DMS79 treated with DMSO at 0.1 percent for 48 hours (cell line): ENCODE measurements around the gene LIN9.
"Not testable (repeated sequence)": the region's sequence is repeated elsewhere in the genome, so short reads cannot be mapped to it uniquely, and the experiment has no call there.

ENCODE experiments used
- DNase-seq: peaks from one replicate; lab custom pipeline; 2025; lab: John Stamatoyannopoulos, UW

LIN9 gene

GRCh38 chr1:226274138-226274537, 34.8 kb downstream of the LIN9 start:
- DNase-seq: no peak

GRCh38 chr1:226272233-226272902, 36.6 kb downstream of the LIN9 start:
- not testable (repeated sequence) for DNase-seq

GRCh38 chr1:226268421-226269124, 40.4 kb downstream of the LIN9 start:
- no peak for DNase-seq

- no peak for DNase-seq
Observed at GRCh38 chr1:226261818-226262217, 47.1 kb downstream of the LIN9 start.

- no peak for DNase-seq
Observed at GRCh38 chr1:226255380-226255779, 53.6 kb downstream of the LIN9 start.

- DNase-seq: no peak
Observed at GRCh38 chr1:226253933-226254332, 55.0 kb downstream of the LIN9 start.

GRCh38 chr1:226252841-226253240, 56.1 kb downstream of the LIN9 start:
- not testable (repeated sequence) for DNase-seq

GRCh38 chr1:226250511-226250910, 58.5 kb downstream of the LIN9 start:
- DNase-seq: no peak

- no peak for DNase-seq
Observed at GRCh38 chr1:226248796-226249195, 60.2 kb downstream of the LIN9 start.

GRCh38 chr1:226248091-226248490, 60.9 kb downstream of the LIN9 start:
- DNase-seq: no peak

- no peak for DNase-seq
Observed at GRCh38 chr1:226239421-226239820, 69.5 kb downstream of the LIN9 start.

GRCh38 chr1:226236826-226237225, 72.1 kb downstream of the LIN9 start:
- no peak for DNase-seq

GRCh38 chr1:226233806-226234205, 75.2 kb downstream of the LIN9 start:
- DNase-seq: no peak

- no peak for DNase-seq
Observed at GRCh38 chr1:226233293-226233692, 75.7 kb downstream of the LIN9 start.

GRCh38 chr1:226226601-226227000, 82.4 kb downstream of the LIN9 start:
- no peak for DNase-seq

GRCh38 chr1:226223786-226224244, 85.1 kb downstream of the LIN9 start:
- peak; percentile 54 for DNase-seq

GRCh38 chr1:226223157-226223785, 85.7 kb downstream of the LIN9 start, which contains the start of gene MIXL1:
Gene MIXL1, plus strand, starts transcription at chr1:226223664. Its CDS starts 18 bp downstream, at chr1:226223682.
- peak; percentile 17 for DNase-seq

GRCh38 chr1:226222686-226223085, 86.3 kb downstream of the LIN9 start:
- DNase-seq: no peak

GRCh38 chr1:226220473-226221189, 88.3 kb downstream of the LIN9 start:
- no peak for DNase-seq

- no peak for DNase-seq
Observed at GRCh38 chr1:226217273-226217672, 91.7 kb downstream of the LIN9 start.

- DNase-seq: no peak
Observed at GRCh38 chr1:226216056-226216455, 92.9 kb downstream of the LIN9 start.

GRCh38 chr1:226215239-226215638, 93.7 kb downstream of the LIN9 start:
- no peak for DNase-seq
